Measurements from ENCODE around the gene ECE1.

Gene ECE1

GRCh38 chr1:21289700-21290545, at the start of gene ECE1:
ECE1 (minus strand) TSS chr1:21290463; CDS start chr1:21290414, 49 bp downstream.
- DNase-seq: peak in 1 of 14 donors; percentile 11

GRCh38 chr1:21339356-21340229, 49.3 kb upstream of the ECE1 start:
- no peak for DNase-seq

GRCh38 chr1:21338573-21339355, 48.5 kb upstream of the ECE1 start:
- DNase-seq: no peak

- peak in 1 of 14 donors; percentile 61 for DNase-seq
These were observed 47.8 kb upstream of the ECE1 start for GRCh38 chr1:21337928-21338572.

- DNase-seq: no peak
These were observed 47.2 kb upstream of the ECE1 start for GRCh38 chr1:21337454-21337927.

- DNase-seq: no peak
These were observed 46.8 kb upstream of the ECE1 start for GRCh38 chr1:21337010-21337437.

- DNase-seq: peak in 5 of 14 donors; percentile 19 to 56 (median 37)
These were observed 45.5 kb upstream of the ECE1 start for GRCh38 chr1:21335750-21336224.

GRCh38 chr1:21335088-21335691, 44.9 kb upstream of the ECE1 start:
- peak in 1 of 14 donors; percentile 61 for DNase-seq

GRCh38 chr1:21334214-21335087, 44.2 kb upstream of the ECE1 start:
- peak in 9 of 14 donors; percentile 25 to 72 (median 53) for DNase-seq

GRCh38 chr1:21333824-21334213, 43.6 kb upstream of the ECE1 start:
- DNase-seq: no peak

- no peak for DNase-seq
These were observed 42.5 kb upstream of the ECE1 start for GRCh38 chr1:21332554-21333311.

- no peak for DNase-seq
These were observed 41.7 kb upstream of the ECE1 start for GRCh38 chr1:21331752-21332478.

- DNase-seq: no peak
These were observed 40.3 kb upstream of the ECE1 start for GRCh38 chr1:21330544-21330943.

- DNase-seq: no peak
These were observed 39.1 kb upstream of the ECE1 start for GRCh38 chr1:21329209-21329844.

GRCh38 chr1:21327566-21328323, 37.5 kb upstream of the ECE1 start:
- DNase-seq: no peak

- DNase-seq: peak in 2 of 14 donors; percentile 26 to 51
These were observed 36.6 kb upstream of the ECE1 start for GRCh38 chr1:21326861-21327344.

Data from C1 segment of cervical spinal cord (tissue), 14 donors.